GM18520 (cell line): Measurements from ENCODE around the gene NTHL1.

Source experiments
- ATAC-seq: cut with Tn5 transposase; IDR thresholded peaks from one replicate; pipeline ENCODE4 v1.9.1; 2021; ENCODE audit not compliant: unreplicated experiment

Gene NTHL1

DNA sequence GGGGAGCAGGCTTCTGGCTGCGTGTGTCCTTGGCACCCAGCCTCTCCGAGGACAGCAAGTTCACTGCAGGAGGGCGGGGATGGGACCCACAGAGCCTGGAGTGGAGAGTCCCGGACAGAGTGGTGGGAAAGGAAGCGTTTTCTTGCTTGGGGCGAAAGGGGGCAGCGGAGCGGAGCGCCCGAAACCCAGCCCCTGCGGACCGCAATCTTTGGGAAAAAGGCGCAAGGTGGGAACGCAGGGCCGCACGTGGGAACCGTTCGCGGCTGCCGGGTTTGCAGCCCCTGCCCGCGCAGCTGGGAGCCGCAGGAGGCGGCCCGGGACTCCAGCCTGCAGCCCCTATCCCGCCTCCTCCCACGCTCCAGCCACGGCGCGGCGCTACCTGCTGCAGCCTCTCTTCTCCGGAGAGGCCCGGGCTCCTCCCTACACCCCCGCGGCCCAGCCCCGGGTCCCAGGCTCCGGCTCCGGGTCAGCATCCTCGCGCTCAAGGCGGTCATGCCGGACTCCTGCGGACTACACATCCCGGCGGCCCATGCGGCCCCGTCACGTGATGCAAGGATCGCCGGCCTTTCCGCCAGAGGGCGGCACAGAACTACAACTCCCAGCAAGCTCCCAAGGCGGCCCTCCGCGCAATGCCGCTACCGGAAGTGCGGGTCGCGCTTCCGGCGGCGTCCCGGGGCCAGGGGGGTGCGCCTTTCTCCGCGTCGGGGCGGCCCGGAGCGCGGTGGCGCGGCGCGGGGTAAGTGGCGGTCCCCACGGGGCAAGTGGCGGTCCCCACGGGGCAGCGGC, at the start of gene NTHL1, which contains the start of gene TSC2:
Gene NTHL1 (minus strand): TSS at position 505 of the 786 bp plus-strand sequence. CDS start 11 bp downstream, at position 494.
Gene TSC2 (plus strand): TSS at position 656 of the 786 bp plus-strand sequence. CDS start 631 bp downstream, outside the sequence.
- peak; percentile 95 for ATAC-seq

GRCh38 chr16:2096853-2097595, 49.4 kb upstream of the NTHL1 start:
- ATAC-seq = no peak

GRCh38 chr16:2095918-2096582, 48.4 kb upstream of the NTHL1 start:
- ATAC-seq = no peak

DNA sequence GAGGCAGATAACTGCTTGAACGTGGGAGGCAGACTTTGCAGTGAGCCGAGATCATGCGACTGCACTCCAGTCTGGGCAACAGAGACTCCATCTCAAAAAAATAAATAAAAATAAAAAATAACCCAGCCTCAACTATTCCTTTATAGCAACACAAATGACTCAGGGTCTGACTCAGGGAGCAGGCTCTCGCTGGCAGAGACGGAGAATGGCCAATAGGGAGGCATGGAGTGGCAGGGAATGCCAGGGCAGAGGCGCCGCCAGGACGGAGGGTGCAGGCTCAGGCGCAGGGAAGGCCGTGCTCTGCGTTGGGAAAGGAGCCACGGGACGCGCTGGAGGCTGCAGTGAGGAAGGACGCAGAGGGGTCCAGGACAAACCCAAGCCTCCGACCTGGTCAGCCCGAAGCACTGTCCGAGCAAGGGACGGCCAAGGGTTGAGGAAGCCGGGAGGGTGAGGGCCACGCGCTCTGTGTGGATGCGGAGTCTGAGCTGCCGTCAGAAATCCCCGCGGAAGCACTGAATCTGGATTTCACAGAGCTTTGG, 47.8 kb upstream of the NTHL1 start:
- no peak for ATAC-seq

DNA sequence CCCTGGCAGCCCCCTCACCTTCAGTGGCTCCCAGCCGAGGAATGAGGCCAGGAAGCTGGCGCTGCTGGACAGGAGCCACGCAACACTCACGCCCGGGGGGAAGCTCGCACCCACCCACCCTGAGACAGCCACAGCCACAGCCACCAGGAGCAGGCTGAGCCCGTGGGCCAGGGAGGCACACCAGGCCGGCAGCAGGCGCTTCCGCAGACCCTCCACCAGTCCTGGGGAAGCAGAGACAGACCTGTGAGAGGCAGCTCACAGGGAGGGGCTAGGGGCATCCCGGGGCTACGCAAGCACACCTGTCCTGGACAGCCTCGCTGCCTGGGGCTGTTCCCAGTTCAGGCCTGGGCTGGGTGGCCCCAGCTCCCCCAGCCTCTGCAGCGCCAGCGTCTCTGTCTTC, 46.2 kb upstream of the NTHL1 start:
- ATAC-seq = no peak

GRCh38 chr16:2092866-2093265, 45.2 kb upstream of the NTHL1 start:
- ATAC-seq = no peak

- no peak for ATAC-seq
Measured at GRCh38 chr16:2092256-2092620, 44.6 kb upstream of the NTHL1 start.

DNA sequence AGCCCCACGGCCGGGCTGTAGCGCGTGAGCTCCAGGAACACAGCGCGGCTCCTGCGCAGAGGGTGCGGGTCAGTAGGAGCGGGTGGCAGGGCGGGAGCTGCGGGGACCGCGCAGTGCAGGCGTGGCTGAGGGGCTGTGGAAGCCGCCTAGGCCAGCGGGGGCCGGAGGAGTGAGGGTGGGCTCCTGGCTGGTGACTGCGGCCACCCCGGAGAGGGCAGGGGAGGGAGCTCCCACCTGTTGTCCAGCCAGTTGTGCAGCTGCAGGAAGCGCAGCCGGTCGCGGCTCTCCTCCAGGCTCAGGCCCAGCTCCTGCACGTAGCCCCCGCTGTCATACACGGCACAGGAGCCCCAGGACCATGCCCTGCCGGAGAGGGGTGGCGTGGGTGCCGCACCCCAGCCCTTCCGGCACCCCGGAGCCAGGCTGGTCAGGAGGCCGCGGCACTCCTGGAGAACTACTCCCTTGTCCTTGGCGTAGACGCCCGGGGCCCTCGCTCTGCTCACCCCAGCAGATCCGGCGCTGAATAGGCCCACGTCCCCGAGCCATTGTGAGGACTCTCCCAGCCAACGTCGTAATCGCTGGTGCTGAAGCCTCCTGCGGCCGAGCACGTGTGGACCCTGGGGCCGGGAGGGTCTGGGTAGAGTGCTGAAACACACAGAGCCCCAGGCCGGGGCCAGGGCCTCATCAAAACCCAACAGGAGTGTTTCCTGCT, 44.1 kb upstream of the NTHL1 start:
- ATAC-seq = no peak

GRCh38 chr16:2090777-2091546, 43.3 kb upstream of the NTHL1 start:
- ATAC-seq = no peak

GRCh38 chr16:2090481-2090776, 42.8 kb upstream of the NTHL1 start:
- no peak for ATAC-seq

DNA sequence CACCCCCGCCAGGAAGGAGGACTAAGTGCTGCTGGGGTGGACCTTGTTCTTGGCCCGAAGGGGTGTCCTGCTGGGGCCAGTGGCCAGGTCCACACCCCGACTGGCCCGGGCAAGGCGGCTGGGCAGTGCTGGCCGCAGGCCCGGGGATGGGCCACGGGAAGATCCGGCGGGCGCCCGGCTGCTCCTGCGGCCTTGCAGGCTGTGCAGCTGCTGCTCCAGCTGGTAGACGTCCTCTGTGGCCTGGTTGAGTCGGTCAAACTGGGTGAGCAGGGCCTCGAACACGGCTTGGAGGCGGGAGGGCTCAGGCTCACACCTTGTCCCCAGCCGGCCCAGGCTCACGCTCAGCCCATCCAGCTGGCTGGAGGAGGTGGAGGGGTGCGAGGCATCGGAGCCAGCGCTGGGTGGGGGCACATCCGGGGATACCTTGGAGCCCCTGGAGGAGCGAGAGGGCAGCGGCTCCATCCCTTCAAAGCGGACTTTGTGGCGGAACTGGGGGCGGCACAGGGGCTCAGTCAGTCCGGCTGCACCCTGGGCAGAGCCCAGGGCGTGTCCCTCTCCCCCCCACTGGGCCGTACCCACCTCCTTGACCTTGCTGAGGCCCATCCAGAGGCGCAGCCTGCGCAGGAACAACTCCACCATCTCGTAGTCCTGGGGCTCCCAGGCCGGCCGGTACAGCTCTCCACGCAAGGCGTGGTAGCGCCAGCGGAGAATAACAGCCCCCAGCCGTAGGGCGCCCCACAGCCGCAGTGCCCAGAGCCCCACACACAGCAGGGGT, 42.3 kb upstream of the NTHL1 start:
- ATAC-seq = no peak

GRCh38 chr16:2088759-2089358, 41.2 kb upstream of the NTHL1 start:
- ATAC-seq = no peak

DNA sequence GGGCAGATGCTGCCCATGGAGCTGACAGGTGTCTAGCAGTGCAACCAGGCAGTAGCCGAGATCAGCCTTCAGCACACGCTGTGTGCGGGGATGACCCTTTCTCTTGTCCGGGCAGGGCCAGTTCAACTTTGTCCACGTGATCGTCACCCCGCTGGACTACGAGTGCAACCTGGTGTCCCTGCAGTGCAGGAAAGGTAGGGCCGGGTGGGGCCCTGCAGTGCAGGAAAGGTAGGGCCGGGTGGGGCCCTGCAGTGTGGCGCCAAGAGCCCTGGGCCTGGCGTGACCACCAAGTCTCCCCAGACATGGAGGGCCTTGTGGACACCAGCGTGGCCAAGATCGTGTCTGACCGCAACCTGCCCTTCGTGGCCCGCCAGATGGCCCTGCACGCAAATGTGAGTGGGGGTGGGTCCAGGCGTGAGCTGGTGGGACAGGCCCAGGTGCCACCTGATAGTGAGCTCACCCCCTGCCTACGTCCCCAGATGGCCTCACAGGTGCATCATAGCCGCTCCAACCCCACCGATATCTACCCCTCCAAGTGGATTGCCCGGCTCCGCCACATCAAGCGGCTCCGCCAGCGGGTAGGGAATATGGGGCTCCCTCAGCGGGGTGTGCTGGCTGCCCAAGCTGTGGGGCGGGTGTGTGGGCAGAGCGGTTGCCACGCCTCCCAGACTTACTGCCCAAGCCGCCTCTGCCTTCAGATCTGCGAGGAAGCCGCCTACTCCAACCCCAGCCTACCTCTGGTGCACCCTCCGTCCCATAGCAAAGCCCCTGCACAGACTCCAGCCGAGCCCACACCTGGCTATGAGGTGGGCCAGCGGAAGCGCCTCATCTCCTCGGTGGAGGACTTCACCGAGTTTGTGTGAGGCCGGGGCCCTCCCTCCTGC, 40.4 kb upstream of the NTHL1 start:
- ATAC-seq = no peak

GRCh38 chr16:2086812-2087747, 39.4 kb upstream of the NTHL1 start:
- ATAC-seq = no peak

DNA sequence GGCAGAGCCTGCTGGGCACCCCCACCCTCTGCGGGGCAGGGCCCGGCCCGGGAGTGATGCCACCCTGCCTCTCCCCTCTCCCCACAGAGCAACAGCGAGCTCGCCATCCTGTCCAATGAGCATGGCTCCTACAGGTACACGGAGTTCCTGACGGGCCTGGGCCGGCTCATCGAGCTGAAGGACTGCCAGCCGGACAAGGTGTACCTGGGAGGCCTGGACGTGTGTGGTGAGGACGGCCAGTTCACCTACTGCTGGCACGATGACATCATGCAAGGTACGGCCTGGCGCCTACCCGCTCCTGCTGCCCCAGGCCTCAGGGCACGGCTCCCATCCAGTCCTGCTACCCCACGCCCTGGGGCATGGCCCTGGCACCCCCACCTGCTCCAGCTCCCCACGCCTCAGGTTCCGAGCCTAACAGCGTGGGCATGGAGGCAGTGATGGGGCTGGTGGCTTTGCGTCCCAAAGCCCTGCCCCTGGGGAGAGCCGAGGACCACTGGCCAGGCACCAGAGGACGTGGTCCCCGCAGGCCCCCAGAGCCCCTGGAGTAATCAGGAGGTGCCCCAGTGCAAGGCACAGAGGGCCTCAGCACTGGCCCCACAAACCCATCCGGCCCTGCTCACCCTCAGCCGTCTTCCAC, 38.6 kb upstream of the NTHL1 start:
- no peak for ATAC-seq

GRCh38 chr16:2085669-2086068, 38.0 kb upstream of the NTHL1 start:
- no peak for ATAC-seq
